Lower lobe of right lung (tissue), 2 donors: ENCODE measurements around the gene L3MBTL4. TPM values are rescaled to one million over a fixed set of nuclear protein-coding genes. Genes with fewer than 3 reads are reported as not detected.

Experiments
- ATAC-seq, 2 donors: fragments of 200-7000 bp; cut with Tn5 transposase; one replicate each; pipeline ENCODE4 v1.9.1; 2020 to 2022; ENCODE audit warnings: mild to moderate bottlenecking in 2 of 2, moderate library complexity in 2 of 2
- DNase-seq: peaks from one replicate; pipeline ENCODE4 v3.0.0-alpha.2; 2020
- H3K27ac ChIP-seq: fragments of 200-600 bp; one replicate; pipeline ENCODE4 v1.8.0; 2022
- H3K27me3 ChIP-seq: fragments of 200-600 bp; one replicate; pipeline ENCODE4 v1.8.0; 2022; ENCODE audit warnings: low read depth
- H3K36me3 ChIP-seq: fragments of 200-600 bp; one replicate; pipeline ENCODE4 v1.8.0; 2022; ENCODE audit warnings: mild to moderate bottlenecking
- H3K4me1 ChIP-seq: fragments of 200-600 bp; one replicate; pipeline ENCODE4 v1.8.0; 2022
- H3K4me3 ChIP-seq: fragments of 200-600 bp; one replicate; pipeline ENCODE4 v1.8.0; 2022; ENCODE audit warnings: mild to moderate bottlenecking
- H3K9me3 ChIP-seq: fragments of 200-600 bp; one replicate; pipeline ENCODE4 v1.8.0; 2022
- CTCF ChIP-seq: fragments of 200-600 bp; IDR thresholded peaks from one replicate; pipeline ENCODE4 v1.8.0; 2022; ENCODE audit warnings: antibody characterized with exemption, mild to moderate bottlenecking
- intact Hi-C: fragments of 100-400 bp; cut with DNase I; formaldehyde crosslinking; loops from one replicate; pipeline ENCODE4 v1.11.0; 2022
- total RNA-seq: library from RNA; stranded (reverse); fragmentation: NEBNext Ultra II Directional; extraction: Animal tissue kit (Norgen Biotek cat#: 25700); gene quantifications from one replicate; pipeline ENCODE4 v1.2.1, GENCODE V29; 2021
- donor health status: DM: no; HTN: yes; CAD: no; lungs with severe emphysema.

The L3MBTL4 gene
- total RNA-seq, 1 donor from 2014 or later: 16.9 TPM

- ATAC-seq (no peak), DNase-seq (no peak)
- Histone ChIP-seq H3K36me3 (no peaks in the 10 kb centered on the region), H3K4me3 (no peak overlapping the region), H3K27me3 (no peaks in the 10 kb centered on the region), H3K27ac (no peak overlapping the region), H3K9me3 (no peaks in the 10 kb centered on the region), H3K4me1 (no peaks in the 10 kb centered on the region)
- no peak for TF ChIP-seq CTCF
- intact Hi-C loops: no loop called here
These were observed 444.7 kb downstream of the L3MBTL4 start for GRCh38 chr18:5969989-5970403.

GRCh38 chr18:5969355-5969988 is 445.2 kb downstream of the L3MBTL4 start:
- no peaks in the 10 kb centered on the region for H3K36me3 ChIP-seq
- no peak for TF ChIP-seq CTCF
- H3K9me3 ChIP-seq: no peaks in the 10 kb centered on the region
- ATAC-seq (no peak), DNase-seq (no peak)
- no peak overlapping the region for H3K4me3 ChIP-seq
- H3K27me3 ChIP-seq: no peaks in the 10 kb centered on the region
- H3K4me1 ChIP-seq: no peaks in the 10 kb centered on the region
- H3K27ac ChIP-seq: no peak overlapping the region
- intact Hi-C loops: no loop called here

- TF ChIP-seq CTCF: no peak
- H3K9me3 ChIP-seq: no peaks in the 10 kb centered on the region
- no peak overlapping the region for H3K27ac ChIP-seq
- H3K4me1 ChIP-seq: no peaks in the 10 kb centered on the region
- H3K4me3 ChIP-seq: no peak overlapping the region
- H3K36me3 ChIP-seq: no peaks in the 10 kb centered on the region
- intact Hi-C loops: no loop called here
- DNase-seq: no peak
- ATAC-seq: no peak
- no peaks in the 10 kb centered on the region for H3K27me3 ChIP-seq
These were observed 447.0 kb downstream of the L3MBTL4 start for GRCh38 chr18:5967666-5968065.

- Histone ChIP-seq H3K4me3 (no peak overlapping the region), H3K9me3 (no peaks in the 10 kb centered on the region), H3K36me3 (no peaks in the 10 kb centered on the region), H3K4me1 (no peaks in the 10 kb centered on the region), H3K27ac (no peak overlapping the region), H3K27me3 (no peaks in the 10 kb centered on the region)
- ATAC-seq: no peak
- intact Hi-C loops: no loop called here
- TF ChIP-seq CTCF: no peak
- DNase-seq: no peak
These were observed 447.7 kb downstream of the L3MBTL4 start for GRCh38 chr18:5967007-5967406.

GRCh38 chr18:5966514-5966913 is 448.2 kb downstream of the L3MBTL4 start:
- TF ChIP-seq CTCF: no peak
- H3K4me3 ChIP-seq: no peak overlapping the region
- H3K27me3 ChIP-seq: no peaks in the 10 kb centered on the region
- ATAC-seq: no peak
- no peaks in the 10 kb centered on the region for H3K4me1 ChIP-seq
- no peaks in the 10 kb centered on the region for H3K9me3 ChIP-seq
- no peak for DNase-seq
- H3K27ac ChIP-seq: no peak overlapping the region
- intact Hi-C loops: no loop called here
- H3K36me3 ChIP-seq: no peaks in the 10 kb centered on the region

- DNase-seq: no peak
- no peak for ATAC-seq
- no peak for TF ChIP-seq CTCF
- Histone ChIP-seq H3K9me3 (no peaks in the 10 kb centered on the region), H3K4me3 (no peak overlapping the region), H3K27ac (no peak overlapping the region), H3K27me3 (no peaks in the 10 kb centered on the region), H3K4me1 (no peaks in the 10 kb centered on the region), H3K36me3 (no peaks in the 10 kb centered on the region)
- intact Hi-C loops: no loop called here
These were observed 449.7 kb downstream of the L3MBTL4 start for GRCh38 chr18:5964996-5965395.
